GM19240 (cell line): ENCODE results near the gene ACOT2.
"Not testable (repeated sequence)": the region's sequence is repeated elsewhere in the genome, so short reads cannot be mapped to it uniquely, and the experiment has no call there.

Experiments used
- DNase-seq: peaks from one replicate; pipeline ENCODE4 v3.0.0; 2011; ENCODE audit warnings: low spot score; ENCODE audit not compliant: insufficient read length

Gene ACOT2

DNA sequence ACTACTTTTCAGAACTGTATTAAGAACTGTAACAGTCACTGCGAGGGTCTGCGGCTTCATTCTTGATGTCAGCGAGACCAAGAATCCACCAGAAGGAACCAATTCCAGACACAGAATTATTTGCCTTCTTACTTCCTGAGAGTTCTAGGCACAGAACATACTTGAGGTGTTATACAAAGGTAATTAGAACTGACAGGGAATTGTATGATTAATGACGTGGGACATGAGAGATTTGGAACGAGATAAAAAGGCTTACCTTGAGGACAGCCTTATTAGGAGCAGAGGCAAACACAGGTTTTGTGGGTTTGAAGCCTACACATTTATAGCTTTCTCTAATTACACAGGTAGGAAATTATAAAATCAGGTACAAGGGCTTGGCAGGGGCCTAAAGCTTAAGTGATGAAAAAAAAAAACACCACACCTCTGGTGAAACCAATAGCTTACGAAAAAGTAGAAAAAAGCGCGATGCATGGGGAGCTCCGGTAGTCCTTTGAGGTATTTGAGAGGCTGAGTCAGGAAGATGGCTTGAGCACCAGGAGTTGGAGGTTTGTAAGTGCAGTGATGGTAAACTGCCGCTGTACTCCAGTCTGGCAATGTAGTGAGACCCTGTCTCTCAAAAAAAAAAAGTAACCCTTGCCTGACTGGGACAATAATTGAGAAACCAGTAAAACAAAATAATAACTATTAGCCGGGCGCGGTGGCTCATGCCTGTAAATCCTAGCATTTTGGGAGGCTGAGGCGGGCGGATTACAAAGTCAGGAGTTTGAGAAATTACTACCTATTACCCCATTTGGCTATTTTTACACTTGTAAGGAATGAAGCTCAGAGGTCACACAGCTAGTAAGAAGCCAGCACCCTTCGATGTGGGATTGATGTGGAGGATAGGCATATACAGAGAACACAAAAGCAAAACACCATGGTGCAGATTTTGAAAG lies 795 bp upstream of the ACOT2 start:
- DNase-seq = no peak

DNA sequence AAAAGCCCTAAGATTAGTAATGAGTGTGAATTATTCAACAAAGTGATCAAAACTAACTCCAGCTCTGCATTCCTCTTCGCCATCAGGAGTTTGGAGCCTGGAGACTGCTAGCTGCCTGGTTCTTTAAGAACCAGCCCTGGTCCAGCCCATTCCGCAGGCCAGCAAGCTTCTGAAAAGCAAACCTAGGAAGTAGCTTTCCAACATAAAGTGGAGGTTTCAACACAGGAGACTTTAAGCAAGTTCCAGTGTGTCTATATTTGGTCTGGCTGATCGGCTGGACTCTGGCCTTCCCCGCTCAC lies 178 bp upstream of the ACOT2 start:
- DNase-seq = not testable (repeated sequence)

DNA sequence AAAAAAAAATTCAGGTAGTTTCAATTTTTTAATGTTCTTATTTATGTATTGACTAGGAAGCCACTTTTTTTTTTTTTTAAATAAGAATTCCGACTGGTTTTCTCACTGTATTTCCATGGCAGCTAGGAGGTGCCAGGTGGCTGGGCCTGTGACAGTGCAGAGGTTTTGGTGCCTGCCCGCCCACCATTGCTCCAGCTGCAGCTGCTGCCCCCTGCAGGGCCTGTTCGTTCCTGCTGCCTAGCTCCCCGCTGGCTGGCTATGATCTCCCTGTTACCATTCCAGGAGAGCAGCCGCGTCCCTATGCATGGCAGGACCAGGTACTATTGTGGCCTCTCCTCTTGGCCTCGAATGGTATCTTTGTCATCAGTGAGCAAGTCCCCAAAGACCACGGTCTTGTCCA lies 1.9 kb downstream of the ACOT2 start:
- not testable (repeated sequence) for DNase-seq

DNA sequence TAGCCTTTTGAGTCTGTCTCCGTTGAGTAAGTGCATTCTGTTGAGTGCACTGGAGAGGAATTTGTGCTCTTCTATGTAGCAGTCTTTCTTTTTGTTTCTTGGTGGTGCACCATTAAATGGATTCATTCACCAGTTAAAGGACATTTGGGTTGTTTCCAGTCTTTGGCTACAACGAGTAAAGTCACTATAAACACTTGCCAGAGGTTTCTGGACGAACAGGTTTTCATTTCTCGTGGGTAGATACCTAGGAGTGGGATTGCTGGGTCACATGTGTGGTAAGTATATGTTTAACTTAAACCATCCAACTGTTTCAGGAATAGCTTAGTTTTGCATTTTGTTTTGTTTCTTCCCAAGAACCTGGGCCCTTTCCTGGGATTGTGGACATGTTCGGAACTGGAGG lies 4.0 kb downstream of the ACOT2 start:
- DNase-seq = not testable (repeated sequence)

DNA sequence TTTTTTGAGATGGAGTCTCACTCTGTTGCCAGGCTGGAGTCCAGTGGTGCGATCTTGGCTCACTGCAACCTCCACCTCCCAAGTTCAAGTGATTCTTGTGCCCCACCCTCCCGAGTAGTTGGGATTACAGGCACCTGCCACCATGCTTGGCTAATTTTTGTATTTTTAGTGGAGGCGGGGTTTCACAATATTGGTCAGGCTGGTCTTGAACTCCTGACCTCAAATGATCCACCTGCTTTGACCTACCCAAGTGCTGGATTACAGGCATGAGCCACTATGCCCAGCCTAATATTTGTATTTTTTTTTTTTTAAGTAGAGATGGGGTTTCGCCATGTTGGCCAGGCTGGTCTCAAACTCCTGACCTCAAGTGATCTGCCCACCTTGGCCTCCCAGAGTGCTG lies 4.7 kb downstream of the ACOT2 start:
- not testable (repeated sequence) for DNase-seq

DNA sequence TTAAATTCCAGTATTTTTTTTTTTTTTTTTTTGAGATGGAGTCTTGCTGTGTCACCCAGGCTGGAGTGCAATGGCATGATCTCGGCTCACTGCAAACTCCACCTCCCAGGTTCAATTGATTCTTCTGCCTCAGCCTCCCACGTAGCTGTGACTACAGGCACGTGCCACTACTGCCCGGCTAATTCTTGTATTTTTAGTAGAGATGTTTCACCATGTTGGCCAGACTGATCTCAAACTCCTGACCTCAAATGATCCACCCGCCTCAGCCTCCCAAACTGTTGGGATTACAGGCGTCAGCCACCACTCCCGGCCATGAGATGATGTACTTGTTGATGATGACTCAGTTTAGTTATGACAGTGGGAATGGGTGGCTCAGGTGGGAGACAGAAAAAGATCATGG lies 5.2 kb downstream of the ACOT2 start:
- not testable (repeated sequence) for DNase-seq

DNA sequence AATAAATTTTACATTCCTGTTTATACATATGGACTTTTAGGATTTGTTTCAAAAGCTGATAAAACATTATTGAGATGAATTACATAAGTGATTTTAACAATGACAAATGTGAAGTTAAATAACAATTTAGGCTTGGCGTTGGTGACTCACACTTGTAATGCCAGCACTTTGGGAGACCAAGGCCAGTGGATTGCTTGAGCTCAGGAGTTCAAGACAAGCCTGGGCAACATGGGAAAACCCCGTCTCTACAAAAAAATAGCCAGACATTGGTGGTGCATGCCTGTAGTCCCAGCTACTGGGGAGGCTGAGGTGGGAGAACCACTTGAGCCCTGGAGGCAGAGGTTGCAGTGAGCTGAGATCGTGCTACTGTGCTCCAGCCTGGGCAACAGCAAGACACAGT lies 7.4 kb downstream of the ACOT2 start:
- no peak for DNase-seq

DNA sequence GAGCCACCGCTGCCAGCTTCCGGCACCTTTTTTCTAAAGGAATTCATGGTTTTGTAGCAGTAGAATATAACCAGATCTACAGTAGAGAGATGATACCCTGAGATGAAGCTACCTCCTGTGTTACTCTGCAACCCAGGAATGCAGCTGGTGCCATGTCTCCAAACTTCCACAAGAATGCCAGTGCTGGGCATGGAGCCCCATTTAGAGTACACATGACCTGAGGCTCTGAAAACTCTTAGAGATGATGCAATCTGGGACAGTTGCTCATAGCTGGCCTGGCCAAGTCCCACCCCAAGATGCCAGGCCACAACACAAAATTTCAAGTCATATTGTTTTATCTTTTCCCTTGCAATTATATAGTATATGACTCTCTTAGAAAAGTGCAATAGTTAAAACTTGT lies 8.2 kb downstream of the ACOT2 start:
- DNase-seq = not testable (repeated sequence)

DNA sequence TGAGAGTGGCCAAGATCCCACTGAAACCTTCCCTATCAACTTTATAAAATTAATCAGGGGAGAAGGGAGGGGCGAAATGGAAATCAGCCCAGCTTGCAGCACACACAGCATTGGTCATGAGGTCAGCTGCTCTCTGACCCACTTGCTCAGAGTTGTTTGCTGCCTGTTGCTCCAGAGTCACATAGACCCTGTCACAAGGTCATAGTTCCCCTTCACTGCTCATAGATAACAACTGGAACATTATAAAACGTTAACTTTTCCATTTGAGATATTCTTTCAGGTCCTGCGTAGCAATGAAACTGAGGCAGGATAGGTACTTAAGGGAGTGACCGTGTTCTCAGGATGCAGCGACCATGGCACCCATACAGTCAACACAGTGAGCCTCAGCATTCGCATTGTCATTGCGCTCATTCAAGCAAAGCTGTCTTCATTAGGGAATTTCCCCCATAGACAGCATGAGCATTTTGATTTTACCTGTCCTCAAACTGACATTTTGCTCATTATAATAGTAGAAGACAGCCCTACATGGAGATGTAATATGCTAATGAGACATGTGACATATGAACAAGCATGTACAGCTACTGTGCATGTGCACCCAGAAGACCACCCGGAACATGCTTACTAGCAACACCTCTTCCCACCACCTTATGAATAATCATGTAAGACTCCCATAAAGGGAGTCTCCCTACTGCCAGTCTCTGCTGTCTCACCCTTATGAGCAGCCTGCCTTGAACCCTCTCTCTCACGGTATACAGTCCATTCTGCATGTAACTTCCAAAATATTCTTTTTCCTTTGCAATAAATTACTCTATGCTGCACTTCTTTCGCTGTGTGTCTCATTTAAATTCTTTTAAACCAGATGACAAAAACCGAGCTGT lies 13.3 kb downstream of the ACOT2 start:
- not testable (repeated sequence) for DNase-seq

DNA sequence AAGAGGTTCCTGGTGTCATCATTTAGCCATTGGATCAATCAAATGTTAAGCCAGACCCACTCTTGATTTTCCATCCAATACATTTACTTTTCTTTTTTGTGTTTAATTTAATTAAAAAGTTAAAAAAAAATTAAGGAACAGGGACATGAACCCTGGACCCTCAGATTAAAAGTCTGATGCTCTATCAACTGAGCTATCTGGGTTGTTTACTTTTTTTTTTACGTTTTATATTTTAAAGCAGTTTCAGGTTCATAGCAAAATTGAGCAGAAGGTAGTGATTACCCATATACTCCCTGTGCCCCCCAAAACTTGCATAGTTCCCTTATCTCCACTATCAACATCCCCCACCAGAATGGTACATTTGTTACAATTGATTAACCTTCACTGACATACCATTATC lies 19.7 kb downstream of the ACOT2 start:
- DNase-seq = no peak

DNA sequence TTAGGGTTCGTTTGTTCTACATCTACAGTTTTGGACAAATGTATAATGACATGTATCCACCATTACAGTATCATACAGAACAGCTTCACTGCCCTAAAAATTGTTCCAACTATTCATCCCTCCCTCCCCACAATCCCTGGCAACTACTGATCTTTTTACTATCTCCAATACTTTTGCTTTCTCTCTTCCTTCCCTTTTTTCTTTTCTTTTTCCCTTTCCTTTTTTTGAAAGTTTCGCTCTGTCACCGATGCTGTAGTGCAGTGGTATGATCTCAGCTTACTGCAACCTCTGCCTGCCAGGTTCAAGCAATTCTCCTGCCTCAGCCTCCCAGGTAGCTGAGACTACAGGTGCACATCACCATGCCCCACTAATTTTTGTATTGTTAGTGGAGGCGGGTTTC lies 20.1 kb downstream of the ACOT2 start:
- DNase-seq = no peak

DNA sequence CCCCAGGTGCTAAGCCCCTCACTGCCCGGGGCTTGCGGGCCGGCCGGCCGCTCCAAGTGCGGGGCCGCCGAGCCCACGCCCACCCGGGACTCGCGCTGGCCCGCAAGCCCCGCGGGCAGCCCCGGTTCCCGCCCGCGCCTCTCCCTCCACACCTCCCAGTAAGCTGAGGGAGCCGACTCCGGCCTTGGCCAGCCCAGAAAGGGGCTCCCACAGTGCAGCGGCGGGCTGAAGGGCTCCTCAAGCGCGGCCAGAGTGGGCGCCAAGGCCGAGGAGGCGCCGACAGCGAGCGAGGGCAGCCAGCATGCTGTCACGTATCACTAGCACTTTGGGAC lies 21.6 kb downstream of the ACOT2 start:
- not testable (repeated sequence) for DNase-seq

DNA sequence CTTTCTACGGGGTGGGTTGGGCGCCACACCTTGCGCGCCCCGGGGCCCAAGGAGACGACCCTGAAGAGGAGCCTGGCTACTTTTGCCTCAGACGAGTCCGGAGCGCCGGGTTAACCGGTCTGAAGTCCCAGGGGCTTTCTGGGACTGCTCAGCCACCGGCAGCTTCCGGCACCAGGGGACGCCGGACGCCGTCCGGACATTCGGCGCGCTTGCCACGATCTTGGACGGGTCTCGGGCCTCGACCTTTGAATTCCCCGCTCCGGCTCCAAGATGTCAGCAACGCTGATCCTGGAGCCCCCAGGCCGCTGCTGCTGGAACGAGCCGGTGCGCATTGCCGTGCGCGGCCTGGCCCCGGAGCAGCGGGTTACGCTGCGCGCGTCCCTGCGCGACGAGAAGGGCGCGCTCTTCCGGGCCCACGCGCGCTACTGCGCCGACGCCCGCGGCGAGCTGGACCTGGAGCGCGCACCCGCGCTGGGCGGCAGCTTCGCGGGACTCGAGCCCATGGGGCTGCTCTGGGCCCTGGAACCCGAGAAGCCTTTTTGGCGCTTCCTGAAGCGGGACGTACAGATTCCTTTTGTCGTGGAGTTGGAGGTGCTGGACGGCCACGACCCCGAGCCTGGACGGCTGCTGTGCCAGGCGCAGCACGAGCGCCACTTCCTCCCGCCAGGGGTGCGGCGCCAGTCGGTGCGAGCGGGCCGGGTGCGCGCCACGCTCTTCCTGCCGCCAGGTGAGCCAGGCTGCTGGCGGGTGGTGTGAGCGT lies 22.9 kb downstream of the ACOT2 start, which contains the start of gene ACOT4:
Gene ACOT4 (plus strand): TSS at position 184 of the 760 bp plus-strand sequence. CDS start 87 bp downstream, at position 271.
- peak; percentile 56 for DNase-seq

DNA sequence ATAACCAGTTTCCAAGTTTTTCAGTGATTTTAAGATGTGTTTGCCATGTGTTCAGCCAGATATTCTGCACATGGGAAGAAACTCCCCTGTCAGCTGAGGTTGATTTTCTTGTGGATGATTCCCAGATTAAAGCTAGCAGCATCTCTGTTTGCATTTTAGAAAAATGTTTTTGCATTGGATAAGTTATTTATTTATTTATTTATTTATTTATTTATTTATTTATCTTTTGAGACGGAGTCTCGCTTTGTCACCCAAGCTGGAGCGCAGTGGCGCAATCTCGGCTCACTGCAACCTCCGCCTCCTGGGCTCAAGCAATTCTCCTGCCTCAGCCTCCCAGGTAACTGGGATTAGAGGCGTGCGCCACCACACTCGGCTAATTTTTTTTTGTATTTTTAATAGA lies 25.5 kb downstream of the ACOT2 start:
- no peak for DNase-seq

DNA sequence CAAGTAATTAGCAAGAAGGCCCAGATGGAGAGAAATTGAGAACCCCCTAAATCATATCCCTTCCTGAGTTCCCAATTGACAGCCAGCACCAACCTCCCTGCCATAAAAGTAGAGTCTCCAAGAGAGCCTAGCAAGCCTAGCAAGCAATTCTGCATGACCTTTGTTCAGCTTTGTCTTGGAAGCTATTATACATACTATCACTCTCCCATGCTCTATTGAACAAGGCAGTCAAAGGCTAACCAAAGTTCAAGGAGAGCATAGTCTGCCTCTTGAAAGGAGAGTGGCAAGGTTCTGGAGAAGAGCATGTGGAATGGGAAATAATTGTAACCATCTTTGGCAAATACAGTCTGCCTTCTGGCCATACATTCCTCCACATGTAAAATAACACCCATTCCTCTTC lies 30.5 kb downstream of the ACOT2 start:
- no peak for DNase-seq

DNA sequence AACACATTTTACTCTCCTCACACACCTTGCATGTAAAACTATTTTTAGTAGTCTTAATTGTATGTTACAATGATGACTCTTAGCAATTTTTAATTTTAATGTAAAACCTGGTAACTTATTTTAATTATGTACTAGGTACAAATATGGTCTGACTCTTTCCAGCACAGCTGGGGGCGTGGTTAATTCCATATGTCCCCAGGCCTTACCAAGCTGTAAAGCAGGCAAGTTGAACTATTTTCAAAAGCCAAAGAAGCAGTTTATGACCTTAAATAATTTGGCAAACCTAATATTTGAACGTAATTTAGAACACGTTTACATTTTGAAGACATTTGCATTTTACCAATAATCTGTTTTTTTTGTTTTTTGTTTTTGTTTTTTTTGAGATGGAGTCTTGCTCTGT lies 34.0 kb downstream of the ACOT2 start:
- no peak for DNase-seq

DNA sequence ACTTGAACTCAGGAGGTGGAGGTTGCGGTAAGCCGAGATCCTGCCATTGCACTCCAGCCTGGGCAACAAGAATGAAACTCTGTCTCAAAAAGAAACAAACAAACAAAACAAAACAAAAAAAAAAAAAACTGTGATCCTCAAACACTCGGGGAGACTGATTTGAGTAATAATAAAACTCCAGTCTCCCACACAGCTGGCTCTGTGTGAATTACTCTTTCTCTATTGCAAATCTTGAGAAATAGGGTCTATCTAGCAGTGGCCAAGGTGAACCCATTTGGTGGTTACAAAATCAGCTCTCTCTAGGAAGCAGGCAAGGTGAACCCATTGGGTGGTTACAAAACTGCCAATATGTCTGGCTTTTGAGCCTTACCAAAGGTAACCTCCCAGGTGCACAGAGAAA lies 37.3 kb downstream of the ACOT2 start:
- DNase-seq = no peak

DNA sequence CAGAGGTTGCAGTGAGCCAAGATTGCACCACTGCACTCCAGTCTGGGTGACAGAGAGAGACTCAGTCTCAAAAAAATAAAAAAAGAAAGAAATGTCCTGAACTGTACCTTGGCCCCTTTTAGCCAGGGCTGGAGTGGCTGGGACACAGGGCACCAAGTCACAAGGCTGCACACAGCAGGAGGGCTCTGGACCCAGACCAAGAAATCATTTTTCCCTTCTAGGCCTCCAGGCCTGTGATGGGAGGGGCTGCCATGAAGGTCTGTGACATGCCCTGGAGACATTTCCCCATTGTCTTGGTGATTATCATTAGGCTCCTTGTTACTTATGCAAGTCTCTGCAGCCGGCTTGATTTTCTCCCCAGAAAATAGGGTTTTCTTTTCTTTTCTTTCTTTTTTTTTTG lies 38.2 kb downstream of the ACOT2 start:
- no peak for DNase-seq

DNA sequence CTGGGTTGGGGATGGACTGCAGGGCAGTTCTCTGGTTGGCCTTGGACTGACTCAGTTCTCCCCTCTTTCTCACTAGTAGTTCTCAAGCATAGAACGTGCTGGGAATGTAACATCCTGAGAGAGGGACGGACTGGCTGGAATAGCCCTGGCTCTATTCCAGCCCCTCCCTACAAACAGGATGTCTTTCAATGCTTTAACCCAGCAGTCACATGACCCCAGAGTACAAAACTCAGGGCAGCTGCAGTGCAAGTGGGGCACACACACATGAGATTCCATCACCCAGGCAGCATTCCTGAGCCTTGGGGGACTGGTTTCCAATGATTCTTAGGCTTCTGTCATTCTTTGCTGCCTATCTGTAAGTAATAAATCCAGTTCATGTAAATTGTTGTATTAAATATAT lies 41.7 kb downstream of the ACOT2 start:
- DNase-seq = no peak

DNA sequence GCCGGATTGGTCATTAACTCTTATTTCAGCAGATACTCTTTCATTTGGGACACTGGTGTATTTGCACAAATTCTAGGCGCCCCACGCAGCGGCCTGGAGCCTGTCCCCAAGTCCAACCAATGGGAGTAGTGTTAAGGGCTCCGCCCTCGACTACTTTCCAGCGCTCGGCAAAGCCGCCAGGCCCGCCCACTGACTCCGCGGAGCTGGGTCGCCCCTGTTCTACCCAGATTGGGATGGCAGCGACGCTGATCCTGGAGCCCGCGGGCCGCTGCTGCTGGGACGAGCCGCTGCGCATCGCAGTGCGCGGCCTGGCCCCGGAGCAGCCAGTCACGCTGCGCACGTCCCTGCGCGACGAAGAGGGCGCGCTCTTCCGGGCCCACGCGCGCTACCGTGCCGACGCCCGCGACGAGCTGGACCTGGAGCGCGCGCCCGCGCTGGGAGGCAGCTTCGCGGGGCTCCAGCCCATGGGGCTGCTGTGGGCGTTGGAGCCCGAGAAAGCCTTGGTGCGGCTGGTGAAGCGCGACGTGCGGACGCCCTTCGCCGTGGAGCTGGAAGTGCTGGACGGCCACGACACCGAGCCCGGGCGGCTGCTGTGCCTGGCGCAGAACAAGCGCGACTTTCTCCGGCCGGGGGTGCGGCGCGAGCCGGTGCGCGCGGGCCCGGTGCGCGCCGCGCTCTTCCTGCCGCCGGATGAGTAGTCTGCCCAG lies 43.5 kb downstream of the ACOT2 start, which contains the start of gene ACOT6:
Gene ACOT6 (plus strand): TSS at position 179 of the 707 bp plus-strand sequence. CDS start 55 bp downstream, at position 234.
- peak; percentile 36 for DNase-seq

DNA sequence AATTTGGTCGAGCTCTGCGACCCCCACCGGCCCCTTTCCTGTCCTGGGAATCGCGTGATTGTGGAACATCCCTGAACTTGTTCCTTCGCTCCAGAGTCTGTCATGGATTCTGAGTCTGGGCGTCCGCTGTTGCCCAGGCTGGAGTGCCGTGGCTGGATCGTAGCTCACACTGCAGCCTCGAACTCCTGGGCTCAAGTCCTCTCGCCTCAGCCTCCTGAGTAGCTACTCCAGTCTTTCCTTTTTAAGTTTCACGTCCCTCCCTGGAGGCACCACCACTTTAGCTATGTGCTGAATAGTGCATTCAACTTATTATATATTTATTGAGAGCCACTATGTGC lies 44.0 kb downstream of the ACOT2 start:
- DNase-seq = no peak
